ENCODE results near the gene SPDL1.

Gene SPDL1

GRCh38 chr5:169583424-169584220 is at the start of gene SPDL1:
TSS of gene SPDL1 (plus strand) at chr5:169583773. CDS start at chr5:169588417, 4,644 bp downstream.
- DNase-seq = peak; percentile 93
- H3K9me3 Mint-ChIP-seq = no peaks in the 10 kb centered on the region
- peaks cover 41% of the 10 kb centered on the region for H3K4me1 Mint-ChIP-seq (ENCODE audit: low read depth)
- peak within 1 kb of the TSS; percentile 99 for H3K27ac Mint-ChIP-seq
- H3K4me3 Mint-ChIP-seq = peak within 1 kb of the TSS; percentile 98
- H3K27me3 Mint-ChIP-seq = peaks cover 6% of the 10 kb centered on the region
- peaks cover 26% of the 10 kb centered on the region for H3K36me3 Mint-ChIP-seq (ENCODE audit: low read depth)

DNA sequence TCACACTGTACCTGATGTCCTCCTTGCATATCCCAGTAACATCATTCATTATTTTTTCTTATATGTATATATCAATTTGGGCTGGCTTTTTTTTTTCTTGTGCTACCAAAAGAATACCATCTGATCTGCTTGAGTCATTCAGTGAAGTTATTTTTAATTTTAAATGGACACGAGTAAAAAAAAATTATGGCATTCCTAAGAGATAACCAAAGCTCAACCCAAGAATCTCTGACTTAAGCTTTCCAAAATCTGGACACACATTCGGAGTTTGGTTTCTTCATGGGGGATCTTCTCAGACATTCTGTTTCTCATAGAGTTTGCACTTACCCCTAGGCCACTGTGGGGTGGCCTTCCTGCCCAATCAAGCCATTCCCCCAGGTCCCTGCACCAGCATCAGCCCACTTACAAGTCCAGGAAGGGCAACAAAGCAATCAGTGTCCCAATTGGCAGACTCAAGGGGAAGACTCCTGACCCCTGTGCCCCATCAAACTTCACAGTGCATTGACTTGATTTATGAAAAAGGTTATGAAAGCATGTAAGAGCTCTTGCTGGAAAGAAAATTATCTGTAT is 49.2 kb upstream of the SPDL1 start:
- no peaks in the 10 kb centered on the region for H3K36me3 Mint-ChIP-seq (ENCODE audit: low read depth)
- peaks cover 19% of the 10 kb centered on the region for H3K27me3 Mint-ChIP-seq
- H3K4me1 Mint-ChIP-seq (ENCODE audit: low read depth) = no peaks in the 10 kb centered on the region
- no peak for DNase-seq
- H3K9me3 Mint-ChIP-seq = no peaks in the 10 kb centered on the region
- H3K27ac Mint-ChIP-seq = no peak overlapping the region
- H3K4me3 Mint-ChIP-seq = no peak overlapping the region

DNA sequence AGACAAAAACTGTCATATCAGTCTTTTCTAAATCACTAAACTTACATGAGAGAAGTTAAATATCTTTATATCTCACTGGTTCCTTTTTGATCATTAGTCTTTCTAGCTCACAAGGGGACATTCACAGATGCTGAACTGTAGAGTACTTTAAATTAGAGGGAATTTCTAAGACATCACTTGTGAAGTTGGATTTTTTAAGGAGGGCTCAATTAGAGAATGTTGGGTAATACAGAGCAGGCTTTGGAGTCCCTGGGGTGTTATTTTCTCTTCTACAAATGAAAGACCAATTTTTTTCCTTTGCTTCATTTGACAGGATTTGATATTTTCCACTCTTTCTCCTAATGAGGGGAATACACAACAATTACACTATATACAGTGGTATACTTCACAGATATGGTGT is 48.6 kb upstream of the SPDL1 start:
- Mint-ChIP-seq H3K27me3 (peaks cover 16% of the 10 kb centered on the region), H3K4me1 (ENCODE audit: low read depth) (no peaks in the 10 kb centered on the region), H3K4me3 (no peak overlapping the region), H3K27ac (no peak overlapping the region), H3K36me3 (ENCODE audit: low read depth) (no peaks in the 10 kb centered on the region), H3K9me3 (no peaks in the 10 kb centered on the region)
- DNase-seq = no peak

DNA sequence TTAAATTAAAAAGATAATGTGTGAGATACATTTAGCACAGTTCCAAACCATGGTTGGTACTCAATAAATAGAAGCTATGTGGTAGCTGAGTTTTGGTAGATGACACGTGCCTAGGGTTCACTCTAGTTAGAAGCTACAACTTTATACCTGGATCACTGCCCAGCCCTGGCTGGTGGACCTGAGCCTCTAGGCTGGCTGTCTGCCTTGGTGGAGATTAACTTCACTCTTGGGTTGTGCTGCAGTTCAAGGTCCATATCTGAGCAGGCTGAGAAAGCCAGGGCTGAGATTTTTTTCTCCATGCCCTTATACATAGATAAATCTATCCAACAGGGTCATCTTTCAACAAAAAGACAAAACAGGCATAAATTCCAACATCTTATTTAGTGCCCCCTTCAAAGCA is 44.6 kb upstream of the SPDL1 start:
- Mint-ChIP-seq H3K4me1 (ENCODE audit: low read depth) (no peaks in the 10 kb centered on the region), H3K4me3 (no peak overlapping the region), H3K9me3 (no peaks in the 10 kb centered on the region), H3K27ac (no peak overlapping the region), H3K27me3 (peaks cover 26% of the 10 kb centered on the region), H3K36me3 (ENCODE audit: low read depth) (no peaks in the 10 kb centered on the region)
- DNase-seq = no peak

DNA sequence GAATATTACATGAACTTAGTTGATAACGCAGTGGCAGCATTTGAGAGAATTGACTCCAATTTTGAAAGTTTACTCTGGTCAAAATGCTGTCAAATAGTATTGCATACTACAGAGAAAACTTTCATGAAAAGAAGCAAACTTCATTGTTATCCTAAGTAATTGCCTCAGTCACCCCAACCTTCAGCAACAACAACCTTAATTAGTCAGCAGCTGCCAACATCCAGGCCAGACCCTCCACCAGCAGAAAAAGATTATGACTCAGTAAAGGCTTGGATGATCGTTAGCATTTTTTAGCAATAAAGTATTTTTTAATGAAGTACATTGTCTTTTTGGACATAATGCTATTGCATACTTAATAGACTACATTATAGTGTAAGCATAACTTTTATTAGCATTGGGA is 40.8 kb upstream of the SPDL1 start:
- Mint-ChIP-seq H3K36me3 (ENCODE audit: low read depth) (no peaks in the 10 kb centered on the region), H3K27me3 (peaks cover 46% of the 10 kb centered on the region), H3K4me1 (ENCODE audit: low read depth) (peaks cover 19% of the 10 kb centered on the region), H3K27ac (no peak overlapping the region), H3K4me3 (no peak overlapping the region), H3K9me3 (no peaks in the 10 kb centered on the region)
- no peak for DNase-seq

DNA sequence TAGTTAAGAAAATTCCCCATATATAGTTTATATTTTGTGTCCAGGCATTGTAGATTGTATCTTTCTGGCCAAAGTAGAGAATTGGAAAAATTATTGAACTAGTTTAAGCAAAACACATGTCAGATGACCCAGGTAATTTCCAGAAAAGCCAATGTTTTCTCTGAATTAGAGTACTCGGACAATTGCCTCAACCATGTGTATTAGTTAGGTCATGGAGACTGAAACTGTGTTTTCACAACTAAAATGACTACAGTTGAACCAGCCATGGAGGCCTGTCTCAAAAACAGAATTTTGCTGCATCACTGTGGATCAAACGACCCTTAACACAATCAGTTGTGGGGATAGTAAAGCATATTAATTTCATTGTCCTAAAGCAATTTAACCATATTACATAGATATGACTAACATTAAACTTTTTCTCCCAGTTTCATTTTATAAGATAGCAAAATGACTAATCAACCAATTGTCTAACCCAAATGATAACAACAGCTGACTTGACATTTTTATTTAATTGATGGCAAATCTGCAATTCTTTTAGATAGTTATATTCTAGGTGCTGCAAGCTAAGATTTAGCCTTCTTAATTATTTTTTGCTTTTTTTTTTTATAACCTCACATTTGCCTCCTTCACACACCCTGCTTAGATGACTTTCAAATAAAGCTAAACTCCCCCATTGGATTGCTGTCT is 39.2 kb upstream of the SPDL1 start:
- Mint-ChIP-seq H3K4me3 (no peak overlapping the region), H3K9me3 (no peaks in the 10 kb centered on the region), H3K27ac (no peak overlapping the region), H3K27me3 (peaks cover 62% of the 10 kb centered on the region), H3K36me3 (ENCODE audit: low read depth) (no peaks in the 10 kb centered on the region), H3K4me1 (ENCODE audit: low read depth) (peaks cover 19% of the 10 kb centered on the region)
- no peak for DNase-seq

GRCh38 chr5:169545762-169546161 is 37.8 kb upstream of the SPDL1 start:
- H3K9me3 Mint-ChIP-seq = no peaks in the 10 kb centered on the region
- no peak overlapping the region for H3K4me3 Mint-ChIP-seq
- peaks cover 69% of the 10 kb centered on the region for H3K27me3 Mint-ChIP-seq
- H3K36me3 Mint-ChIP-seq (ENCODE audit: low read depth) = no peaks in the 10 kb centered on the region
- peaks cover 19% of the 10 kb centered on the region for H3K4me1 Mint-ChIP-seq (ENCODE audit: low read depth)
- DNase-seq = no peak
- H3K27ac Mint-ChIP-seq = no peak overlapping the region

- no peak for DNase-seq
- no peak overlapping the region for H3K27ac Mint-ChIP-seq
- H3K4me1 Mint-ChIP-seq (ENCODE audit: low read depth) = peaks cover 21% of the 10 kb centered on the region
- no peaks in the 10 kb centered on the region for H3K9me3 Mint-ChIP-seq
- no peaks in the 10 kb centered on the region for H3K36me3 Mint-ChIP-seq (ENCODE audit: low read depth)
- H3K27me3 Mint-ChIP-seq = peaks cover 74% of the 10 kb centered on the region
- H3K4me3 Mint-ChIP-seq = no peak overlapping the region
Measured at GRCh38 chr5:169546346-169546745, 37.2 kb upstream of the SPDL1 start.

DNA sequence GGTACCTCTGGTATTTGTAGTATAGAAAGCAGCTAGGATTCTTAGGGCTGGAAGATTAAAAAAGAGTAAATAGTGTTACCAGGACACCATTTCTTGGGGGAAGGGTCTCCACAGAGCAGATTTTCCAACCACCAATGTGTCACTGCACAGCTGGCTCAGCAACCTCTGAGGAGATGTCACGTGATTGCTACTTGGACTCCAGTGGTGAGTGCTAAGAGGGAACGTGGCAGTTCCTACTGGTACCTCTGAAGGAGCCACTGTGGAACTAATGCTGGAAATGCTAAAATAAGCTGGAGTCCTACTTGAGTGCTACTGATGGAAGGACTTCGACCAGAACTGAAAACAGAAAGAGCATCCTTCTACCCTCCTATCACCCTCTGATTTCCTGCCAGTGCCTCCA is 36.1 kb upstream of the SPDL1 start:
- H3K4me3 Mint-ChIP-seq = no peak overlapping the region
- H3K9me3 Mint-ChIP-seq = no peaks in the 10 kb centered on the region
- no peak overlapping the region for H3K27ac Mint-ChIP-seq
- peaks cover 21% of the 10 kb centered on the region for H3K4me1 Mint-ChIP-seq (ENCODE audit: low read depth)
- H3K27me3 Mint-ChIP-seq = peaks cover 81% of the 10 kb centered on the region
- no peaks in the 10 kb centered on the region for H3K36me3 Mint-ChIP-seq (ENCODE audit: low read depth)
- no peak for DNase-seq

DNA sequence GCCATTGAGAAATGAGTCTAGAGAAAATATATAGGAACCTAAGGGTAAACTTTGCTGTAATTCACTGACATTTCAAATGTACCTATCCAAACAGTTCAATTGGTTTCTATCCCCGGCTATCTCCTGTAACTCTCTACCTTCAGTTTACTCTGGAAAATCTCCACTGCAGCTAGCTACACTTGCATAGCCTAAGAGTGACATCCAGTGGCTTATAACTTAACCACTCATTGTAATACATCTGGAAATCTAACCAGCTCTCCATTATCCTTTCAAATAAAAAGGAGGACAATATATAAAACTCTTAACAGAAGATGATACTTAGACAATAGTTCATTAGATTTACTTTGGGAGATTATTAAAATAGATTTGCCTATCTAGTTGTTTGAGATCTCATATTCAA is 35.3 kb upstream of the SPDL1 start:
- DNase-seq = no peak
- Mint-ChIP-seq H3K4me3 (no peak overlapping the region), H3K27me3 (peaks cover 83% of the 10 kb centered on the region), H3K9me3 (no peaks in the 10 kb centered on the region), H3K36me3 (ENCODE audit: low read depth) (no peaks in the 10 kb centered on the region), H3K4me1 (ENCODE audit: low read depth) (peaks cover 21% of the 10 kb centered on the region), H3K27ac (no peak overlapping the region)

DNA sequence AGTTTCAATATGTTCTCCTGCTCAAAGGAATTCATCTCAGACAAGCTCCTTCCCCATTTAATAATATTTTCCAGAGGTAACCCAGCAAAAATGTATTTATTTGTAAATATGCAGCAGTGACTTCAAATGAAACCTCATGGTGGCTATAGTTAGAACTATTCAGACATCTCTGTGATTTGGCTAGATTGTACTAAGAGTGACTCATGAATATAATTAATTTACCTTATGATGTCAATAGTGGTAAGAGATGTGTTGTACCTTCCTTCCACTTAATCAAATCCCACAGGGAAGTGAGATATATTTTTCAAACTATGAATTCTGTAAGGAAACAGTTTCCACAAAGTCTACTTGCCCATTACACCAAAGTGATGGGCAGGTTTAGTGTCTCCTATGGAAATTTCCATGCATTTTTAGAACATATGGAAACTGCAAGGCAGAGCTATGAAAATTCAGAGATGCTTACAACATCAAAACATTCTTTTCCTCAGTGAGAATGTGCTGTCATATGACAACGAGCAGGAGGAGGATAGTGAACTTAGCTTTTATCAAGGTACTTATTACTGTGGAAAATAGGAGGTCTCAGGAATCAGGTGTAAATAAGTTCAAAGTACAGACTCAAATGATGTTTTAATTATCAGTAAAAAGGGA is 34.0 kb upstream of the SPDL1 start:
- Mint-ChIP-seq H3K36me3 (ENCODE audit: low read depth) (no peaks in the 10 kb centered on the region), H3K4me1 (ENCODE audit: low read depth) (peaks cover 20% of the 10 kb centered on the region), H3K4me3 (no peak overlapping the region), H3K27me3 (peaks cover 82% of the 10 kb centered on the region), H3K27ac (no peak overlapping the region), H3K9me3 (no peaks in the 10 kb centered on the region)
- DNase-seq = no peak

DNA sequence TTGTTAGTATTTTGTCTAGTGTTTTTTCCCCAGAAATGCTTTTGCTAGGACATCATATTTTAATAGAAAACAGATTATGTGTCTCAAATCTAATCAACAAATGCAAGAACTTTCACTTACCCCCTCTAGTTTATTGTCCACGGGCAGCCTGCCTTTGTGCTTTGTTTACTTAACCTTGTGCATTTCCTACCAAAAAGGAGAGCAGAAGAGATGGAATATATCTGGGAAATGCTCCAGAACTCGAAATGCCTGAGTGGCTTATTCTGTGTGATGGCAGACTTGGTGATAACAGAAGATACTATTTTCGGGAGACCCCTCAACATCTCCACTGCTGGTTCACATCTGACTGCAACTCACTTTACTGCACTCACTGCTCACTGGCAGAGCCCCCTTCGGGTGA is 33.3 kb upstream of the SPDL1 start:
- H3K4me3 Mint-ChIP-seq = no peak overlapping the region
- no peaks in the 10 kb centered on the region for H3K36me3 Mint-ChIP-seq (ENCODE audit: low read depth)
- H3K27ac Mint-ChIP-seq = no peak overlapping the region
- H3K4me1 Mint-ChIP-seq (ENCODE audit: low read depth) = peaks cover 17% of the 10 kb centered on the region
- H3K27me3 Mint-ChIP-seq = peaks cover 78% of the 10 kb centered on the region
- H3K9me3 Mint-ChIP-seq = no peaks in the 10 kb centered on the region
- no peak for DNase-seq

DNA sequence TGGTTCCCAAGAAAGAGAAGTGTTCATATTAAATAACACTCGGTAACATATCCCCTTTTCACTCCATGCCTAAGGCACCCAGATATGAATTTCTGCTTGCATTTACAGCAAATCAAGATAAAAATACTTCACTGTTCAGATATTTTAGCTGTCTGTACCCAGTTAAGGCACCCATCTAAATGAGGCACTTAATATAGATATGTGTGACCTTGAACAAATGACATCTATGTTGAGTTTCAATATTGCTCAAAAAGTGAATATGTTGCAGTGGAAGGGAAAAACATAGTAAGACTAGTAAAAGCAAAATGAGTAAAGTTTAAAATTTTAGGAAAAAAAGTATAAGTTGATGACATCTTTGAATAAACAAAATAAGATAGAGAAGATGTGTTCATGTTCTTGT is 32.4 kb upstream of the SPDL1 start:
- Mint-ChIP-seq H3K9me3 (no peaks in the 10 kb centered on the region), H3K4me1 (ENCODE audit: low read depth) (peaks cover 8% of the 10 kb centered on the region), H3K27me3 (peaks cover 75% of the 10 kb centered on the region), H3K27ac (no peak overlapping the region), H3K4me3 (no peak overlapping the region), H3K36me3 (ENCODE audit: low read depth) (no peaks in the 10 kb centered on the region)
- DNase-seq = no peak

DNA sequence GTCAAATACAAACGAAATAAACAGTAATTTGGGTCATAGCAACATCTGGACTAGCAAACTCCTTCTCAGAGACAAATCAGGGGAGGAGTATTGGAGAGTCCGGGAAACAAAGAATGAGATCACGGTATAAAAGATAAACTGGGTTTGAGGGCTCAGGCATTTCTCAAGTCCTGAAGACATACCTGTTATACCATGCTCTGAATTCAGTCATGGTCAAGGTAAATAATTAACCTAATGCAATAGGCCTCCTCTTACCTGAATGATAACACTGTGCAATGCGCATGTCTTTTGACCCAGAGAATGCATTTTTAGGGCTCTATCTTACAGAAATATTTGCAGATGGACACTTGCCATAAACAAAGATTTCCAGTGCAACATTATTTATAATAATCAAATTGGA is 31.9 kb upstream of the SPDL1 start:
- H3K4me1 Mint-ChIP-seq (ENCODE audit: low read depth) = peaks cover 8% of the 10 kb centered on the region
- H3K27me3 Mint-ChIP-seq = peaks cover 71% of the 10 kb centered on the region
- H3K4me3 Mint-ChIP-seq = no peak overlapping the region
- H3K36me3 Mint-ChIP-seq (ENCODE audit: low read depth) = no peaks in the 10 kb centered on the region
- no peaks in the 10 kb centered on the region for H3K9me3 Mint-ChIP-seq
- H3K27ac Mint-ChIP-seq = no peak overlapping the region
- DNase-seq = no peak

- DNase-seq = no peak
- Mint-ChIP-seq H3K4me3 (no peak overlapping the region), H3K36me3 (ENCODE audit: low read depth) (no peaks in the 10 kb centered on the region), H3K4me1 (ENCODE audit: low read depth) (peaks cover 3% of the 10 kb centered on the region), H3K27me3 (peaks cover 56% of the 10 kb centered on the region), H3K27ac (no peak overlapping the region), H3K9me3 (no peaks in the 10 kb centered on the region)
Measured at GRCh38 chr5:169554251-169554650, 29.3 kb upstream of the SPDL1 start.
